ENCODE data around the gene ZNF618.

The ZNF618 gene

DNA sequence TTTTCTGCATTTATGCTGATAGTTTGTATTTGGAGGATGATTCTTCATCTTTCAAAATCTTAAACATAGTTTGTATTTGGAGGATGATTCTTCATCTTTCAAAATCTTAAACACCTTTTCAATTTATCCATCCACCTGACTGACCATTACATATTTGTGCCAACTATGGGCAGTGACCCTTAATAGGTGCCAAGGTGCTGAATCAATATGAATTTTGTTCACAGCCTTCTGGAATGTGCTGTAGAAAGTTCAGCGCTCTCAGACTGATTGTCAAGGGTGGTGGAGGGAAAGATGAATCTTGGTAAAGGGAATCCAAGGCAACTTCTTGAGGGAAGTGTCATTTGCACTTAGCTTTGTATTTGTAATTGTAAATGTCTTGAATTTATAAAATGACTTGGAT lies 18.1 kb downstream of the ZNF618 start:
- no peak for ATAC-seq (ENCODE audit: insufficient read depth, low read depth)
- H3K9me3 ChIP-seq (ENCODE audit: insufficient read depth, low read length, severe bottlenecking) = no peaks in the 10 kb centered on the region
- no peak overlapping the region for H3K27ac ChIP-seq (ENCODE audit: low read length)
- no peak overlapping the region for H3K4me2 ChIP-seq (ENCODE audit: insufficient read depth, low read length)
- H2AFZ ChIP-seq (ENCODE audit: low read depth, low read length) = no peak overlapping the region
- H3K79me2 ChIP-seq (ENCODE audit: insufficient read depth, low read length) = no peaks in the 10 kb centered on the region
- H3K4me1 ChIP-seq (ENCODE audit: insufficient read depth, low read length) = no peaks in the 10 kb centered on the region
- no peak overlapping the region for H3K9ac ChIP-seq (ENCODE audit: low read depth, low read length)
- no peak for DNase-seq
- H3K36me3 ChIP-seq (ENCODE audit: insufficient read depth, low read length) = no peaks in the 10 kb centered on the region
- H3K4me3 ChIP-seq (ENCODE audit: low read depth in 1 of 2, low read length in 2 of 2) = no peak overlapping the region
- no peaks in the 10 kb centered on the region for H3K27me3 ChIP-seq (ENCODE audit: insufficient read depth, low read length, poor library complexity)
- TF ChIP-seq EZH2 (IDR thresholded peaks at IDR 0.05; ENCODE audit: borderline replicate concordance, low read depth, low read length, severe bottlenecking) = no peak
- TF ChIP-seq, protein P1, sequence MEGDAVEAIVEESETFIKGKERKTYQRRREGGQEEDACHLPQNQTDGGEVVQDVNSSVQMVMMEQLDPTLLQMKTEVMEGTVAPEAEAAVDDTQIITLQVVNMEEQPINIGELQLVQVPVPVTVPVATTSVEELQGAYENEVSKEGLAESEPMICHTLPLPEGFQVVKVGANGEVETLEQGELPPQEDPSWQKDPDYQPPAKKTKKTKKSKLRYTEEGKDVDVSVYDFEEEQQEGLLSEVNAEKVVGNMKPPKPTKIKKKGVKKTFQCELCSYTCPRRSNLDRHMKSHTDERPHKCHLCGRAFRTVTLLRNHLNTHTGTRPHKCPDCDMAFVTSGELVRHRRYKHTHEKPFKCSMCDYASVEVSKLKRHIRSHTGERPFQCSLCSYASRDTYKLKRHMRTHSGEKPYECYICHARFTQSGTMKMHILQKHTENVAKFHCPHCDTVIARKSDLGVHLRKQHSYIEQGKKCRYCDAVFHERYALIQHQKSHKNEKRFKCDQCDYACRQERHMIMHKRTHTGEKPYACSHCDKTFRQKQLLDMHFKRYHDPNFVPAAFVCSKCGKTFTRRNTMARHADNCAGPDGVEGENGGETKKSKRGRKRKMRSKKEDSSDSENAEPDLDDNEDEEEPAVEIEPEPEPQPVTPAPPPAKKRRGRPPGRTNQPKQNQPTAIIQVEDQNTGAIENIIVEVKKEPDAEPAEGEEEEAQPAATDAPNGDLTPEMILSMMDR (IDR thresholded peaks at IDR 0.05; ENCODE audit: borderline replicate concordance, extremely low read depth, low read length, poor library complexity, severe bottlenecking) = no peak
- H4K20me1 ChIP-seq (ENCODE audit: insufficient read depth, low read length) = no peaks in the 10 kb centered on the region

DNA sequence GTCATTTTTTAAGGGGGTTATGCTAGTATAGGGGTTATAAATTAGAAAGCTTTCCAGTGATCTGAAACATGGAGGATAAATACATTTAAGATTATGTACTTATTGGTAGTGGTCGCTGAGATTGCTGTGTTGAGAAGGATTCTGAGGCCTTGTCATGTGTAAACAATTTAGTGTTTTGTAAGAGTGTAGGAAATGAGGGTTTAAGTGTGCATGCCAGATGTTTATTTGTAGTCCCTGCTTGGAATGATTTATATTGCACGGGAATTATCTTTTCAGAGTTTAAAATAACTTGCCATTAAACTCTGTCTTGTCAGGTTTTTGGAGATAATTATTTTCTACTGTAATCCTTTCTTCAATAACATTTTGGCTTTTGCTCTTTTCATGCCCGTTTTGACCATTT lies 19.4 kb downstream of the ZNF618 start:
- no peak overlapping the region for H3K27ac ChIP-seq (ENCODE audit: low read length)
- H3K9me3 ChIP-seq (ENCODE audit: insufficient read depth, low read length, severe bottlenecking) = no peaks in the 10 kb centered on the region
- H3K4me2 ChIP-seq (ENCODE audit: insufficient read depth, low read length) = no peak overlapping the region
- no peaks in the 10 kb centered on the region for H3K79me2 ChIP-seq (ENCODE audit: insufficient read depth, low read length)
- ATAC-seq (ENCODE audit: insufficient read depth, low read depth) (no peak), DNase-seq (no peak)
- TF ChIP-seq EZH2 (IDR thresholded peaks at IDR 0.05; ENCODE audit: borderline replicate concordance, low read depth, low read length, severe bottlenecking) = no peak
- no peak overlapping the region for H3K4me3 ChIP-seq (ENCODE audit: low read depth in 1 of 2, low read length in 2 of 2)
- no peaks in the 10 kb centered on the region for H3K4me1 ChIP-seq (ENCODE audit: insufficient read depth, low read length)
- H4K20me1 ChIP-seq (ENCODE audit: insufficient read depth, low read length) = no peaks in the 10 kb centered on the region
- H3K36me3 ChIP-seq (ENCODE audit: insufficient read depth, low read length) = no peaks in the 10 kb centered on the region
- H3K27me3 ChIP-seq (ENCODE audit: insufficient read depth, low read length, poor library complexity) = no peaks in the 10 kb centered on the region
- H2AFZ ChIP-seq (ENCODE audit: low read depth, low read length) = no peak overlapping the region
- no peak overlapping the region for H3K9ac ChIP-seq (ENCODE audit: low read depth, low read length)

DNA sequence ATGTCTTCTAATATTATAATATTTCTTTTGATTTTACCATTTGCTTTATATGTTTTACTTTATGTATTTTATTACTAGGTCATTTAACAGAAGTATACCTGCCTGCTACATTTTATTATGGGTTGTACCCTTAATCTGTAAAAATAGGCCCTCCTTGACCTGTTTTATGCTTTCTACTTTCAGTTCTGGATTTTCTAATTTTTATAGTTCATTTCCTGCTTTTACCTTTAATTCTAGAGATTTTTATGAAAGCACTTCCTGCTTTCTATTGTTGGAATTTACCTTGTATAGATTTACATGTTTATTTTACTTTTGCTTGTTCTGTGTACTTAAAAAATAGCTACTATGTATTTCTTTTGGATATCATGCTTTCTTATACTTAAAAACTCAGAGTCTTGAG lies 20.6 kb downstream of the ZNF618 start:
- no peaks in the 10 kb centered on the region for H4K20me1 ChIP-seq (ENCODE audit: insufficient read depth, low read length)
- no peaks in the 10 kb centered on the region for H3K36me3 ChIP-seq (ENCODE audit: insufficient read depth, low read length)
- no peak for ATAC-seq (ENCODE audit: insufficient read depth, low read depth)
- H3K27ac ChIP-seq (ENCODE audit: low read length) = no peak overlapping the region
- no peak overlapping the region for H3K4me3 ChIP-seq (ENCODE audit: low read depth in 1 of 2, low read length in 2 of 2)
- no peak for TF ChIP-seq EZH2 (IDR thresholded peaks at IDR 0.05; ENCODE audit: borderline replicate concordance, low read depth, low read length, severe bottlenecking)
- TF ChIP-seq, protein P1 (IDR thresholded peaks at IDR 0.05; ENCODE audit: borderline replicate concordance, extremely low read depth, low read length, poor library complexity, severe bottlenecking) = no peak
- no peaks in the 10 kb centered on the region for H3K4me1 ChIP-seq (ENCODE audit: insufficient read depth, low read length)
- H3K4me2 ChIP-seq (ENCODE audit: insufficient read depth, low read length) = no peak overlapping the region
- no peak overlapping the region for H3K9ac ChIP-seq (ENCODE audit: low read depth, low read length)
- no peaks in the 10 kb centered on the region for H3K79me2 ChIP-seq (ENCODE audit: insufficient read depth, low read length)
- H3K9me3 ChIP-seq (ENCODE audit: insufficient read depth, low read length, severe bottlenecking) = no peaks in the 10 kb centered on the region
- DNase-seq = no peak
- no peaks in the 10 kb centered on the region for H3K27me3 ChIP-seq (ENCODE audit: insufficient read depth, low read length, poor library complexity)
- no peak overlapping the region for H2AFZ ChIP-seq (ENCODE audit: low read depth, low read length)

DNA sequence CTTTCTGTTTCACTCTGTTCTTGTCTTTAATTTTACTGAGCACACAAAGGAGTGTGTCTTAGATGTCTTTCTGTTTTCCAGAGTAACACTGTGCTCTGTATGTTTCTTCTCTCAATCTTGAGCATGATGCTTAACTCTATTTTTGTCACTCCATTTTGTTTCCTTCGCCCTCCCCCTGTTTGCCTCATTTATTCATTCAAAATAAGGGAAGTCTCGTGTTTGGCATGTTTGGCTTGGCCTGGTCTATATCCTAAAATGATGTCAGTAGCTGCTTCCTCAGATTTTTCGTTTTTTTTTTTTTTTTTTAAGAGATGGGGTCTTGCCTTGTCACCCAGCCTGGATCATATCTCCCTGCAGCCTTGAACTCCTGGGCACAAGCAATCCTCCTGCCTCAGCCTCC lies 22.0 kb downstream of the ZNF618 start:
- Histone ChIP-seq H3K79me2 (ENCODE audit: insufficient read depth, low read length) (no peaks in the 10 kb centered on the region), H3K4me1 (ENCODE audit: insufficient read depth, low read length) (no peaks in the 10 kb centered on the region), H3K36me3 (ENCODE audit: insufficient read depth, low read length) (no peaks in the 10 kb centered on the region), H3K9ac (ENCODE audit: low read depth, low read length) (no peak overlapping the region), H3K4me3 (ENCODE audit: low read depth in 1 of 2, low read length in 2 of 2) (no peak overlapping the region), H2AFZ (ENCODE audit: low read depth, low read length) (no peak overlapping the region), H3K4me2 (ENCODE audit: insufficient read depth, low read length) (no peak overlapping the region), H3K27me3 (ENCODE audit: insufficient read depth, low read length, poor library complexity) (no peaks in the 10 kb centered on the region), H3K27ac (ENCODE audit: low read length) (no peak overlapping the region), H3K9me3 (ENCODE audit: insufficient read depth, low read length, severe bottlenecking) (no peaks in the 10 kb centered on the region), H4K20me1 (ENCODE audit: insufficient read depth, low read length) (no peaks in the 10 kb centered on the region)
- ATAC-seq (ENCODE audit: insufficient read depth, low read depth) (no peak), DNase-seq (no peak)
- TF ChIP-seq, protein P1 (IDR thresholded peaks at IDR 0.05; ENCODE audit: borderline replicate concordance, extremely low read depth, low read length, poor library complexity, severe bottlenecking) = no peak
- no peak for TF ChIP-seq EZH2 (IDR thresholded peaks at IDR 0.05; ENCODE audit: borderline replicate concordance, low read depth, low read length, severe bottlenecking)
